ENCODE measurements around the gene COL5A1. TPM values are rescaled to one million over a fixed set of nuclear protein-coding genes. Genes with fewer than 3 reads are reported as not detected.

COL5A1 gene
- total RNA-seq, 1 donor from 2014 or later: 79.4 TPM

DNA sequence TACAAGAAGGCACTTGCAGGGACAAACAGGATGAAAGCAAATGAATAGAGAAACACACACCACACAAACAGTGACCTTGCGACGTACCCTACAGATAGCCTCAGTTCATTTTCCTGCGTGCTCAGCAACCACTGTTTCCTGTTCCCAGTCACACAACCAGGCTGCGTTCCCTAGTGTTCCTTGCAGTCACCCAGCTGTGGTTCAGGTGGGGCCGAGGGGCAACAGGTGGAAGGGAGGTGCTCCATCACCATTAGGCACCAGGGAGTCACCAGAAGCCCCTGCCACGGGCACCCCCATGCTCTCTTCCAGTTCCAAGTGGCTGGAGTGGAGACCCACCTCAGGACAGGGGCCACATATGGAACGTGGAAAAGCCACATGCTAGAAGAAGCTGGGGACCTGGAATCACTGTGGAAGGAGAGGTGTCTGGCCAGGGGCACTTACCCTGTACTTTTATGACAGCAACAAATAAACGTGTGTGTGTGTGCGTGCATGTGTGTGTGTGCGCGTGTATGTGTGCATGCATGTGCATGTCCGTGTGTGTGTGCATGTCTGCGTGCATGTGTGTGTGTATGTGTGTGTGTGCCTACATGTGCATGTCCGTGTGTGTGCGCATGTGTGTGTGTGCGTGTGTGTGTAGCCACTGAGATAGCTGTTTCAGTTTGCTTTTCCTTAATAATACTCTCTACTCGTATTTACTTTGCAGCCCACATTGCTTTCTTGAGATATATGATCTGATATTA, 220.2 kb downstream of the COL5A1 start:
- intact Hi-C loops (cut with DNase I): no loop called here
- DNase-seq (ENCODE audit: low spot score) (peak; percentile 33), ATAC-seq (no peak)

GRCh38 chr9:134863306-134863902, 221.8 kb downstream of the COL5A1 start:
- no peak for ATAC-seq
- DNase-seq (ENCODE audit: low spot score): peak; percentile 46
- intact Hi-C loops (cut with DNase I): no loop called here

- DNase-seq (ENCODE audit: low spot score): peak; percentile 57
- ATAC-seq: peak; percentile 64
- intact Hi-C loops (cut with DNase I): no loop called here
These were observed 222.6 kb downstream of the COL5A1 start for GRCh38 chr9:134863941-134864820.

- DNase-seq (ENCODE audit: low spot score): peak; percentile 47
- ATAC-seq: peak; percentile 8
- intact Hi-C loops (cut with DNase I): no loop called here
These were observed 223.2 kb downstream of the COL5A1 start for GRCh38 chr9:134864821-134865190.

GRCh38 chr9:134867917-134868750, 226.5 kb downstream of the COL5A1 start:
- DNase-seq (ENCODE audit: low spot score): no peak

GRCh38 chr9:134868751-134869553, 227.3 kb downstream of the COL5A1 start:
- peak; percentile 9 for ATAC-seq
- intact Hi-C loops (cut with DNase I): no loop called here

More at GRCh38 chr9:134867917-134868750, 226.5 kb downstream of the COL5A1 start:
- intact Hi-C loops (cut with DNase I): no loop called here
- no peak for ATAC-seq

DNA sequence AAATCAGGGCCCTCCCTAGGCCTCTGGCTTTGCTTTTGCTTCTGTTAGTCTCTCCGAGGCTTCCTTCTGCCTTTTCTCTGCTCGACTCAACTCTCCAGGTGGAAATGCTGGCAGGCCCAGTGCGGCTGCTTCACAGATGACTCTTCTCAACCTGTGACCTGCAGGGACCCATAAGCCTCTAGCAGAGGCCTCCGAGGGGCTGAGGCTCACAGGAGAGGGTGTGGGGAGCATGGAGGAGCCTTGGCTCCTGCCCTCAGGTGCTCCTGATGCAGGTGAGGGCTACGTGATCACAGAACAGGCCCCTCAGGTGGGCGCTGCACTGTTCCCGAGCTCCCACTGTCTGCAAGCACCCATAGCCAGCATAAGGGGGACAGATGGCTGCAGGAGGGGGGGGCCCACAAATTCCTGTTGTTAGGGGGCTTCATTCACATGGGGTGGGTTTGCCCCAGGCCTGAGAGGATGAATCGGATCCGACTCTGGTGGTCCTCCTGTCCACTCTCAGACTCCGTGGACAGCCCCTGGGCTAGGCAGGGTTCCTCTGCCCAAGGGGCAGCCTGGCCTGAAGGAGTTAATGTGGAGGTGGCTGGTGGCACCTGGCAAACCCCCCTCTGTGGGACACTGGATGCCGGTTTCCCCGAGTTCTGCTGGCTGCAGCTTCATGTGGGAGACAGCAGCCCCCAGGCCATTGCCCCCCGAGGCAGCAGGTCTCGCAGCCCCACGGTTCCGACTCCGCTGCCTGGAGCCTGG, 228.1 kb downstream of the COL5A1 start:
- intact Hi-C loops (cut with DNase I): no loop called here
- peak; percentile 30 for DNase-seq (ENCODE audit: low spot score)
- ATAC-seq: no peak

More at GRCh38 chr9:134868751-134869553, 227.3 kb downstream of the COL5A1 start:
- DNase-seq (ENCODE audit: low spot score): no peak

GRCh38 chr9:134870301-134870694, 228.7 kb downstream of the COL5A1 start:
- intact Hi-C loops (cut with DNase I): no loop called here
- peak; percentile 15 for ATAC-seq

DNA sequence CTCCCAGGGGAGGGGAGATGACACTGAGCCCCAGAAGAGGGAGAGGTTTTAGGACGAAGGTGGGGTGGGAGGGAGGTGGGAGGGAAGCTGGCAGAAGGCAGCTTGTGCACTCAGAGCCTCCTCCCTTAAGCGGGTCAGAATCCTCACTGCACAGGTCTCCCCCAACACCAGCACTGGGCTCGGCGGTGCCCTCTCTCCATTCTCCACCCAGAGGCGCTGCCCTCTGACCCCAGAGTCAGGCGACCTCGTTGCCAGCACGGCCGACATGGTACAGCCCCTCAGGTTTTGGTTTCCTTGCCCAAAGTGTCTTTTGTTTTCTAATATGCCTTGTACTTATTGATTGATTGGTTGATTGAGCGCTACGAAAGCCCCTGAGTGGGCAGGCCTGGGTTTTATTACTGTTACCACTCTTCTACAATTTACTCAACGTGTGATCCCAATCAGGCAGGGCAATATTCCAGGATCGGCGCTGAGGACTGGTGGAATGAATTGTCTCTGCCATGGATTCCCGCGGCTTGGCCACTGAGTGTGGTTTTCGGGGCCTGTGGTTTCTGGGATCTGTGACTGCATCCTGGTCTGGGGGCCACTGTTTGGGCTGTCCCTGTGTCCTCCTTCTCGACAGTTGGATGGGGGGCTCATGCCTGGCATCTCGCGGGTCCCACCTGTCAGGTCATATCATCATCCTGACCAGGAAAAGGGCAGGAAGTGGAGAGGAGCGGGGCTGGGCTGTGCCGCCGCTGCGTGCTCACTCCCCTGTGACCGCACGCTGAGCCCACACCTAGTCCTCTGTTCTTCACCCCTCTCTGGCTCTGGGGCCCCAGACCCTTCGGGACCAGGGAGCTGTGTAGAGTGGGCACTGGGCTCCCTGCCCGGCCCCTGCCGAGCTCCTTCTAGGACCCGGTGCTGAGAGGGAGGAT, 229.4 kb downstream of the COL5A1 start:
- peak; percentile 17 for ATAC-seq
- DNase-seq (ENCODE audit: low spot score): peak; percentile 42
- intact Hi-C loops (cut with DNase I): no loop called here

More at GRCh38 chr9:134870301-134870694, 228.7 kb downstream of the COL5A1 start:
- DNase-seq (ENCODE audit: low spot score): peak; percentile 49

- intact Hi-C loops (cut with DNase I): no loop called here
- ATAC-seq (peak; percentile 47), DNase-seq (ENCODE audit: low spot score) (peak; percentile 22)
These were observed 230.2 kb downstream of the COL5A1 start for GRCh38 chr9:134871697-134872340.

DNA sequence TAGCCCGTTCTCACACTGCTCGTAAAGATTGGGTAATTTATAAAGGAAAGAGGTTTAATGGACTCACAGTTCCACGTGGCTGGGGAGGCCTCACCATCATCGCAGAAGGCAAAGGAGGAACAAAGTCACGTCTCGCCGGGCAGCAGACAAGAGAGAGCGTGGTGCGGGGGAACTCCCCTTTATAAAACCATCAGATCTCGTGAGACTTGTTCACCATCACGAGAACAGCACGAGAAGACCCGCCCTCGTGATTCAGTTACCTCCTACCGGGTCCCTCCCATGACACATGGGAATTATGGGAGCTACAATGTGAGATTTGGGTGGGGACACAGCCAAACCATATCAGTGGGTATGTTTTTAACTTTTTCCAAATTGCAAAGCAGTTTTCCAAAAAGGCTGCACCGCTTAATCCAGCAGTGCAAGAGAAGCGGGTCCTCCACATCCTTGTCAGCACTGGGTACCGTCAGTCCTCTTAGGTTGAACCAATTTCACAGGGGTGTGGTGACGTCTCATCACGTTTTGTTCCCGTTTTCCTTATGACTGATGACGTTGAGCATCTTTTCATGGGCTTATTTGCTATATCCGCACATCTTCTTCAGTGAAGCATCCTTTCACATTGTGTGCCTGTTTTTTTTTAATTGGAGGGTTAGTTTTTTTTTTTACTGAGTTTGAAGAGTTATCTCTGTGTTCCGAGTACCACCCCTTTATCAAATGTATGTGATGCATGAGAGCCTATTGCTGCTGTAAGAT, 231.1 kb downstream of the COL5A1 start:
- no peak for DNase-seq (ENCODE audit: low spot score)
- intact Hi-C loops (cut with DNase I): no loop called here
- no peak for ATAC-seq

- no peak for DNase-seq (ENCODE audit: low spot score)
- no peak for ATAC-seq
- intact Hi-C loops (cut with DNase I): no loop called here
These were observed 233.8 kb downstream of the COL5A1 start for GRCh38 chr9:134875371-134875770.

DNA sequence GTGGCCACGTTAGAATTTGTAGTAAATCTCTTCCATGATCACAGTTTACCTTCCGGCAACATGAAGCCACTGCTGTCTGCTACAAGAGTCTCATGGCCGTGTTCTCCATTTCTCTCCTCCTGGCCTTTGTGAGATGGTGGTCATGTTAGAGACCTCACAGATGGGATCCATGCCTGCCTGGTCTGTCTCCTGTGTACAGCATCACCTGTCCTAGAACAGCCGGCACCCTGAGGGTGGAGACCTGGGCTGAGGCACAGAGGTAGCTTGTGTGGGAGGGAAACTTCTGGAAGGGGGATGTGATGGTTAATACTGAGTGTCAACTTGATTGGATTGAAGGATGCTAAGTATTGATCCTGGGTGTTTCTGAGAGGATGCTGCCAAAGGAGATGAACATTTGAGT, 235.9 kb downstream of the COL5A1 start:
- intact Hi-C loops (cut with DNase I): no loop called here
- DNase-seq (ENCODE audit: low spot score): no peak

GRCh38 chr9:134879664-134880483, 238.3 kb downstream of the COL5A1 start:
- DNase-seq (ENCODE audit: low spot score) (peak; percentile 30), ATAC-seq (no peak)
- intact Hi-C loops (cut with DNase I): no loop called here

More for the DNA sequence above, 235.9 kb downstream of the COL5A1 start:
- no peak for ATAC-seq

All from sciatic nerve (tissue), 2 donors.